GM23338 (cell line): ENCODE data around the gene GRID2. TPM values are rescaled to one million over a fixed set of nuclear protein-coding genes. Genes with fewer than 3 reads are reported as not detected.
A peak's percentile ranks its signal among the peaks of the same experiment; 100 is the strongest.

Source experiments
- ATAC-seq: fragments of 200-7000 bp; cut with Tn5 transposase; 3 replicates; pipeline ENCODE4 v1.9.1; 2020
- DNase-seq: peaks from one replicate; pipeline ENCODE4 v3.0.0-alpha.2; 2015; ENCODE audit warnings: low spot score
- H2AFZ ChIP-seq: fragments of 200-600 bp; sonication (generic); 2 replicates; pipeline ENCODE4 v1.8.0; 2016; ENCODE audit warnings: antibody characterized with exemption, mild to moderate bottlenecking, moderate library complexity
- H3F3A ChIP-seq: fragments of 200-600 bp; sonication (generic); replicated peaks from 2 replicates; pipeline ENCODE4 v1.8.0; 2017; ENCODE audit warnings: antibody characterized with exemption, mixed run types, low read depth
- H3K27ac ChIP-seq: fragments of 200-600 bp; sonication (generic); 2 replicates; pipeline ENCODE4 v1.6.1; 2016; ENCODE audit warnings: low read depth
- H3K27me3 ChIP-seq: fragments of 200-600 bp; sonication (generic); 2 replicates; pipeline ENCODE4 v1.8.0; 2016; ENCODE audit warnings: mild to moderate bottlenecking, mixed run types, moderate library complexity; ENCODE audit not compliant: insufficient read depth
- H3K36me3 ChIP-seq: fragments of 200-600 bp; sonication (generic); 2 replicates; pipeline ENCODE4 v1.8.0; 2016; ENCODE audit warnings: mild to moderate bottlenecking; ENCODE audit not compliant: insufficient read depth
- H3K4me1 ChIP-seq: fragments of 200-600 bp; sonication (generic); 2 replicates; pipeline ENCODE4 v1.8.0; 2016; ENCODE audit warnings: mild to moderate bottlenecking, moderate library complexity; ENCODE audit not compliant: insufficient read depth
- H3K4me2 ChIP-seq: fragments of 200-600 bp; sonication (generic); 2 replicates; pipeline ENCODE4 v1.7.1; 2017; ENCODE audit warnings: mixed run types
- H3K4me3 ChIP-seq: fragments of 200-600 bp; sonication (generic); 2 replicates; pipeline ENCODE4 v1.6.1; 2016; ENCODE audit warnings: mixed run types
- H3K79me2 ChIP-seq: fragments of 200-600 bp; sonication (generic); replicated peaks from 2 replicates; pipeline ENCODE4 v1.8.0; 2017; ENCODE audit warnings: mild to moderate bottlenecking; ENCODE audit not compliant: insufficient read depth
- H3K9me2 ChIP-seq: fragments of 200-600 bp; sonication (generic); 2 replicates; pipeline ENCODE4 v1.8.0; 2017; ENCODE audit not compliant: insufficient read depth
- H4K20me1 ChIP-seq: fragments of 200-600 bp; sonication (generic); replicated peaks from 2 replicates; pipeline ENCODE4 v1.8.0; 2017; ENCODE audit warnings: mild to moderate bottlenecking; ENCODE audit not compliant: insufficient read depth
- H3K27ac Mint-ChIP-seq: 2 replicates; pipeline ENCODE4 v1.8.0; 2020; ENCODE audit warnings: inconsistent platforms, mild to moderate bottlenecking, moderate library complexity, mixed read lengths
- H3K27me3 Mint-ChIP-seq: 3 replicates; pipeline ENCODE4 v1.8.0; 2022; ENCODE audit warnings: low read depth, mild to moderate bottlenecking, moderate library complexity, mixed read lengths, inconsistent platforms; ENCODE audit not compliant: insufficient read depth, poor library complexity
- H3K36me3 Mint-ChIP-seq: 3 replicates; pipeline ENCODE4 v1.8.0; 2021; ENCODE audit warnings: low read depth, mild to moderate bottlenecking, inconsistent platforms, moderate library complexity, mixed read lengths
- H3K4me1 Mint-ChIP-seq: 3 replicates; pipeline ENCODE4 v1.8.0; 2020; ENCODE audit warnings: mild to moderate bottlenecking, inconsistent platforms, mixed read lengths
- H3K4me3 Mint-ChIP-seq: 3 replicates; pipeline ENCODE4 v1.8.0; 2021; ENCODE audit warnings: moderate library complexity, mild to moderate bottlenecking, inconsistent platforms, mixed read lengths
- H3K9me3 Mint-ChIP-seq: 3 replicates; pipeline ENCODE4 v1.8.0; 2020; ENCODE audit warnings: moderate library complexity, mild to moderate bottlenecking, inconsistent platforms, mixed read lengths
- CREB1 ChIP-seq: fragments of 250-450 bp; sonication (Bioruptor Pico); IDR thresholded peaks from 2 replicates; pipeline ENCODE4 v1.5.0; 2020; ENCODE audit warnings: low read depth, mild to moderate bottlenecking, moderate library complexity
- EZH2phosphoT487 ChIP-seq: fragments of 200-600 bp; sonication (generic); IDR thresholded peaks from one replicate; pipeline ENCODE4 v1.8.1; 2018; ENCODE audit warnings: antibody characterized with exemption; ENCODE audit not compliant: unreplicated experiment
- POLR2AphosphoS5 ChIP-seq: IDR thresholded peaks from 2 replicates; pipeline ENCODE4 v1.6.1; 2016; ENCODE audit warnings: antibody characterized with exemption, low read depth
- ZNF331 ChIP-seq: fragments of 250-450 bp; sonication (Bioruptor Pico); IDR thresholded peaks from 2 replicates; pipeline ENCODE4 v1.5.0; 2020; ENCODE audit warnings: low read depth, mild to moderate bottlenecking, moderate library complexity
- polyA plus RNA-seq: library from polyadenylated mRNA; unstranded; fragments of >200 nt; fragmentation: Nextera tagmentation; extraction: Ambion mirVana; gene quantifications from 2 replicates; pipeline ENCODE4 v1.2.1, GENCODE V29; 2016
- total RNA-seq: library from RNA; depleted of rRNA; stranded (reverse); fragments of >200 nt; shearing (Covaris generic); gene quantifications from 2 replicates; pipeline ENCODE4 v1.2.3, GENCODE V29; 2014
- TF ChIP-seq, protein P1 (sequence below): IDR thresholded peaks from 2 replicates; pipeline ENCODE4 v1.6.1; 2016; ENCODE audit warnings: antibody characterized with exemption
- TF ChIP-seq, protein P2 (sequence below): IDR thresholded peaks from one replicate; pipeline ENCODE4 v1.6.1; 2018; ENCODE audit warnings: antibody characterized with exemption; ENCODE audit not compliant: unreplicated experiment
- TF ChIP-seq, protein P3 (sequence below), 2 experiments: fragments of 200-600 bp in 1 of 2; sonication (generic) in 1 of 2; conservative IDR thresholded peaks; 2 replicates each; pipeline versions ENCODE4 v1.5.1 to v1.6.1; 2016 to 2017; ENCODE audit warnings: antibody characterized with exemption in 2 of 2, low read depth in 2 of 2, mild to moderate bottlenecking in 2 of 2, moderate library complexity in 1 of 2

Gene GRID2
- total and polyA plus RNA-seq, 2 experiments from 2014 or later = 19.9 to 65.4 TPM

- H2AFZ ChIP-seq = no peak overlapping the region
- H3F3A ChIP-seq = no peaks in the 10 kb centered on the region
- no peaks in the 10 kb centered on the region for H3K27me3 ChIP-seq
- ATAC-seq = no peak
- TF ChIP-seq ZNF331 = no peak
- TF ChIP-seq, protein P1, sequence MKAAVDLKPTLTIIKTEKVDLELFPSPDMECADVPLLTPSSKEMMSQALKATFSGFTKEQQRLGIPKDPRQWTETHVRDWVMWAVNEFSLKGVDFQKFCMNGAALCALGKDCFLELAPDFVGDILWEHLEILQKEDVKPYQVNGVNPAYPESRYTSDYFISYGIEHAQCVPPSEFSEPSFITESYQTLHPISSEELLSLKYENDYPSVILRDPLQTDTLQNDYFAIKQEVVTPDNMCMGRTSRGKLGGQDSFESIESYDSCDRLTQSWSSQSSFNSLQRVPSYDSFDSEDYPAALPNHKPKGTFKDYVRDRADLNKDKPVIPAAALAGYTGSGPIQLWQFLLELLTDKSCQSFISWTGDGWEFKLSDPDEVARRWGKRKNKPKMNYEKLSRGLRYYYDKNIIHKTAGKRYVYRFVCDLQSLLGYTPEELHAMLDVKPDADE = no peak
- TF ChIP-seq, protein P2, sequence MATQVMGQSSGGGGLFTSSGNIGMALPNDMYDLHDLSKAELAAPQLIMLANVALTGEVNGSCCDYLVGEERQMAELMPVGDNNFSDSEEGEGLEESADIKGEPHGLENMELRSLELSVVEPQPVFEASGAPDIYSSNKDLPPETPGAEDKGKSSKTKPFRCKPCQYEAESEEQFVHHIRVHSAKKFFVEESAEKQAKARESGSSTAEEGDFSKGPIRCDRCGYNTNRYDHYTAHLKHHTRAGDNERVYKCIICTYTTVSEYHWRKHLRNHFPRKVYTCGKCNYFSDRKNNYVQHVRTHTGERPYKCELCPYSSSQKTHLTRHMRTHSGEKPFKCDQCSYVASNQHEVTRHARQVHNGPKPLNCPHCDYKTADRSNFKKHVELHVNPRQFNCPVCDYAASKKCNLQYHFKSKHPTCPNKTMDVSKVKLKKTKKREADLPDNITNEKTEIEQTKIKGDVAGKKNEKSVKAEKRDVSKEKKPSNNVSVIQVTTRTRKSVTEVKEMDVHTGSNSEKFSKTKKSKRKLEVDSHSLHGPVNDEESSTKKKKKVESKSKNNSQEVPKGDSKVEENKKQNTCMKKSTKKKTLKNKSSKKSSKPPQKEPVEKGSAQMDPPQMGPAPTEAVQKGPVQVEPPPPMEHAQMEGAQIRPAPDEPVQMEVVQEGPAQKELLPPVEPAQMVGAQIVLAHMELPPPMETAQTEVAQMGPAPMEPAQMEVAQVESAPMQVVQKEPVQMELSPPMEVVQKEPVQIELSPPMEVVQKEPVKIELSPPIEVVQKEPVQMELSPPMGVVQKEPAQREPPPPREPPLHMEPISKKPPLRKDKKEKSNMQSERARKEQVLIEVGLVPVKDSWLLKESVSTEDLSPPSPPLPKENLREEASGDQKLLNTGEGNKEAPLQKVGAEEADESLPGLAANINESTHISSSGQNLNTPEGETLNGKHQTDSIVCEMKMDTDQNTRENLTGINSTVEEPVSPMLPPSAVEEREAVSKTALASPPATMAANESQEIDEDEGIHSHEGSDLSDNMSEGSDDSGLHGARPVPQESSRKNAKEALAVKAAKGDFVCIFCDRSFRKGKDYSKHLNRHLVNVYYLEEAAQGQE = no peak
- no peak for TF ChIP-seq CREB1 (CRISPR knock-in tag)
- no peak for TF ChIP-seq EZH2phosphoT487
- TF ChIP-seq, protein P3, sequence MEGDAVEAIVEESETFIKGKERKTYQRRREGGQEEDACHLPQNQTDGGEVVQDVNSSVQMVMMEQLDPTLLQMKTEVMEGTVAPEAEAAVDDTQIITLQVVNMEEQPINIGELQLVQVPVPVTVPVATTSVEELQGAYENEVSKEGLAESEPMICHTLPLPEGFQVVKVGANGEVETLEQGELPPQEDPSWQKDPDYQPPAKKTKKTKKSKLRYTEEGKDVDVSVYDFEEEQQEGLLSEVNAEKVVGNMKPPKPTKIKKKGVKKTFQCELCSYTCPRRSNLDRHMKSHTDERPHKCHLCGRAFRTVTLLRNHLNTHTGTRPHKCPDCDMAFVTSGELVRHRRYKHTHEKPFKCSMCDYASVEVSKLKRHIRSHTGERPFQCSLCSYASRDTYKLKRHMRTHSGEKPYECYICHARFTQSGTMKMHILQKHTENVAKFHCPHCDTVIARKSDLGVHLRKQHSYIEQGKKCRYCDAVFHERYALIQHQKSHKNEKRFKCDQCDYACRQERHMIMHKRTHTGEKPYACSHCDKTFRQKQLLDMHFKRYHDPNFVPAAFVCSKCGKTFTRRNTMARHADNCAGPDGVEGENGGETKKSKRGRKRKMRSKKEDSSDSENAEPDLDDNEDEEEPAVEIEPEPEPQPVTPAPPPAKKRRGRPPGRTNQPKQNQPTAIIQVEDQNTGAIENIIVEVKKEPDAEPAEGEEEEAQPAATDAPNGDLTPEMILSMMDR (conservative IDR thresholded peaks at IDR 0.05; ENCODE audit: low read depth in 2 of 2) = no peak
- TF ChIP-seq POLR2AphosphoS5 = no peak
- no peaks in the 10 kb centered on the region for H3K4me1 Mint-ChIP-seq
- H3K9me2 ChIP-seq = no peaks in the 10 kb centered on the region
- H3K4me3 ChIP-seq = no peak overlapping the region
- no peaks in the 10 kb centered on the region for H3K4me1 ChIP-seq
- no peaks in the 10 kb centered on the region for H4K20me1 ChIP-seq
- H3K9me3 Mint-ChIP-seq = no peaks in the 10 kb centered on the region
- DNase-seq = no peak
- no peak overlapping the region for H3K27ac ChIP-seq
- H3K27ac Mint-ChIP-seq = no peak overlapping the region
- H3K4me2 ChIP-seq = no peak overlapping the region
- H3K36me3 ChIP-seq = no peaks in the 10 kb centered on the region
- no peaks in the 10 kb centered on the region for H3K79me2 ChIP-seq
- H3K27me3 Mint-ChIP-seq = peaks cover 2% of the 10 kb centered on the region
- H3K4me3 Mint-ChIP-seq = no peak overlapping the region
- no peaks in the 10 kb centered on the region for H3K36me3 Mint-ChIP-seq
These were observed 508.9 kb downstream of the GRID2 start for GRCh38 chr4:92812652-92813051.

DNA sequence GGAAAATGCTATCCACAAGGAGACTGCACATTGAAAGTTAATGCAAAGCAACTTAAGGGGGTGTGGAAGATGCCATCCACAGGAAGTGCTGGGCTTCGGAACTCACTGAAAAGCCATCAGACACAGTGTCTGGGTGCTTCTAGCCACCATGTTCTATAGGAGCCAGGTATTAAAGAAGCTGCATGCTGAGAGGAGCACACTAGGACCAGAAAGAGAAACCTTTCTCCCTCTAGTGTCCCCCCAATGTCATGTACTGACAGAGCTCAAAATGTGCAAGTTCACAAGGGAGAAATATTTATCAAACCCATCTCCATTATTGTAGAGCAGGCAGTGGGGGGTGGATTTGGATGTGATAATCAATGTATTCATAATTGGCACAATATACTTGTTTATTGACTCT is 510.9 kb downstream of the GRID2 start:
- peak; percentile 29; the same call in 2 of the 3 replicates for ATAC-seq

More for the DNA sequence above, 510.9 kb downstream of the GRID2 start:
- no peaks in the 10 kb centered on the region for H3K4me1 Mint-ChIP-seq
- Histone ChIP-seq H3K36me3 (no peaks in the 10 kb centered on the region), H4K20me1 (no peaks in the 10 kb centered on the region), H3K79me2 (no peaks in the 10 kb centered on the region), H3K4me2 (no peak overlapping the region), H3K4me3 (no peak overlapping the region), H3F3A (no peaks in the 10 kb centered on the region), H3K4me1 (no peaks in the 10 kb centered on the region), H3K27me3 (no peaks in the 10 kb centered on the region), H2AFZ (no peak overlapping the region), H3K9me2 (no peaks in the 10 kb centered on the region), H3K27ac (no peak overlapping the region)
- DNase-seq = peak; percentile 10
- TF ChIP-seq ZNF331 = no peak
- TF ChIP-seq, protein P3 (conservative IDR thresholded peaks at IDR 0.05; ENCODE audit: low read depth in 2 of 2) = peak in 1 of 2 experiments; percentile 20; a peak in 2 of 4 replicates
- peaks cover 2% of the 10 kb centered on the region for H3K27me3 Mint-ChIP-seq
- no peaks in the 10 kb centered on the region for H3K9me3 Mint-ChIP-seq
- no peak overlapping the region for H3K4me3 Mint-ChIP-seq
- no peak overlapping the region for H3K27ac Mint-ChIP-seq
- H3K36me3 Mint-ChIP-seq = no peaks in the 10 kb centered on the region
